Measurements from ENCODE around the gene TAF1C.

Gene TAF1C

GRCh38 chr16:84144859-84145639, 41.8 kb downstream of the TAF1C start, which contains the start of the genes DNAAF1 and HSDL1:
DNAAF1 (plus strand) TSS chr16:84145308; CDS start chr16:84145441, 133 bp downstream.
HSDL1 (minus strand) TSS chr16:84145177; CDS start chr16:84131321, 13,856 bp downstream.
- peak within 1 kb of the TSS; percentile 61 for H3K9ac ChIP-seq (ENCODE audit: low read length)
- no peaks in the 10 kb centered on the region for H3K27me3 ChIP-seq (ENCODE audit: control insufficient read depth in 1 of 2, insufficient read depth in 2 of 2, low read length in 2 of 2)
- no peaks in the 10 kb centered on the region for H3K36me3 ChIP-seq (ENCODE audit: insufficient read depth, low read length)
- peaks cover 12% of the 10 kb centered on the region for H3K4me1 ChIP-seq (ENCODE audit: insufficient read depth, low read length)
- H3K27ac ChIP-seq (ENCODE audit: low read depth, low read length), result peak within 1 kb of the TSS; percentile 80
- H3K4me3 ChIP-seq (ENCODE audit: low read depth in 1 of 2, low read length in 2 of 2), result peak within 1 kb of the TSS; percentile 65 to 76
- H3K9me3 ChIP-seq (ENCODE audit: low read length), result no peaks in the 10 kb centered on the region

GRCh38 chr16:84144209-84144858, 42.5 kb downstream of the TAF1C start:
- Histone ChIP-seq H3K4me1 (ENCODE audit: insufficient read depth, low read length) (peaks cover 12% of the 10 kb centered on the region), H3K27ac (ENCODE audit: low read depth, low read length) (peak overlapping the region; percentile 80), H3K9me3 (ENCODE audit: low read length) (no peaks in the 10 kb centered on the region), H3K27me3 (ENCODE audit: control insufficient read depth in 1 of 2, insufficient read depth in 2 of 2, low read length in 2 of 2) (no peaks in the 10 kb centered on the region), H3K36me3 (ENCODE audit: insufficient read depth, low read length) (no peaks in the 10 kb centered on the region), H3K4me3 (ENCODE audit: low read depth in 1 of 2, low read length in 2 of 2) (peak overlapping the region; percentile 65 to 76), H3K9ac (ENCODE audit: low read length) (peak overlapping the region; percentile 61)

DNA sequence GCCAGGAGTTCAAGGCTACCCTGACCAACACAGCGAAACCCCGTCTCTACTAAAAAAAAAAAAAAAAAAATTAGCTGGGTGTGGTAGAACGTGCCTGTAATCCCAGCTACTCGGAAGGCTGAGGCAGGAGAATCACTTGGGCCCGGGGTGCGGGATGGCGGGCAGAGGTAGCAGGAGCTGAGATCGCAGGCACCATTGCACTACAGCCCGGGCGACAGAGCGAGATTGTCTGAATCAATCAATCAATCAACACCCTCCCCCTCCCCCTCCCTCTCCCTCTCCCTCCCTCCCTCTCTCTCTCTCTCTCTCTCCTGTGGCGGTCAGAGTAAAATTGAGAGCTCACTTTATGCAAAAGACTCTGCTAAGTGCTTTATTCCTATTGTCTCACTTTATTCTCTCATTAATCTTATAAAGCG, 43.1 kb downstream of the TAF1C start:
- Histone ChIP-seq H3K4me1 (ENCODE audit: insufficient read depth, low read length) (peaks cover 12% of the 10 kb centered on the region), H3K27ac (ENCODE audit: low read depth, low read length) (no peak overlapping the region), H3K9me3 (ENCODE audit: low read length) (no peaks in the 10 kb centered on the region), H3K27me3 (ENCODE audit: control insufficient read depth in 1 of 2, insufficient read depth in 2 of 2, low read length in 2 of 2) (no peaks in the 10 kb centered on the region), H3K36me3 (ENCODE audit: insufficient read depth, low read length) (no peaks in the 10 kb centered on the region), H3K9ac (ENCODE audit: low read length) (peak overlapping the region; percentile 61), H3K4me3 (ENCODE audit: low read depth in 1 of 2, low read length in 2 of 2) (peak overlapping the region; percentile 65 to 76)

DNA sequence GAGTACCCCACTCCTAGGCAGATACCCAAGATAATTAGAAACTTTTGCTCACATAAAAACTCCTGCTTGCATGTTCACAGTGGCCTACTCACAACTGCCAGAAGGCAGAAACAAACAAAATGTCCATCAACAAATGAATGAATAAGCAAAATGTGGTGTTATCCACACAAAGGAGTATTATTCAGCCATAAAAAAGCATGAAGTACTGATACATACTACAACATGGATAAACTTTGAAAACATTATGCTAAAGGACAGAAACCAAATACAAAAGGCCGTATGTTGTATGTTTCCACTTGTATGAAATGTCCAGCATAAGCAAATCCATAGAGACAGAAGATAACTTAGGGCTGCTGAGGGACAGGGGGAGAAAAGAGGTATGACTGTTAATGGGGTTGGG, 43.8 kb downstream of the TAF1C start:
- Histone ChIP-seq H3K9me3 (ENCODE audit: low read length) (no peaks in the 10 kb centered on the region), H3K9ac (ENCODE audit: low read length) (no peak overlapping the region), H3K36me3 (ENCODE audit: insufficient read depth, low read length) (no peaks in the 10 kb centered on the region), H3K27ac (ENCODE audit: low read depth, low read length) (no peak overlapping the region), H3K4me1 (ENCODE audit: insufficient read depth, low read length) (peaks cover 12% of the 10 kb centered on the region), H3K27me3 (ENCODE audit: control insufficient read depth in 1 of 2, insufficient read depth in 2 of 2, low read length in 2 of 2) (no peaks in the 10 kb centered on the region), H3K4me3 (ENCODE audit: low read depth in 1 of 2, low read length in 2 of 2) (no peak overlapping the region)

DNA sequence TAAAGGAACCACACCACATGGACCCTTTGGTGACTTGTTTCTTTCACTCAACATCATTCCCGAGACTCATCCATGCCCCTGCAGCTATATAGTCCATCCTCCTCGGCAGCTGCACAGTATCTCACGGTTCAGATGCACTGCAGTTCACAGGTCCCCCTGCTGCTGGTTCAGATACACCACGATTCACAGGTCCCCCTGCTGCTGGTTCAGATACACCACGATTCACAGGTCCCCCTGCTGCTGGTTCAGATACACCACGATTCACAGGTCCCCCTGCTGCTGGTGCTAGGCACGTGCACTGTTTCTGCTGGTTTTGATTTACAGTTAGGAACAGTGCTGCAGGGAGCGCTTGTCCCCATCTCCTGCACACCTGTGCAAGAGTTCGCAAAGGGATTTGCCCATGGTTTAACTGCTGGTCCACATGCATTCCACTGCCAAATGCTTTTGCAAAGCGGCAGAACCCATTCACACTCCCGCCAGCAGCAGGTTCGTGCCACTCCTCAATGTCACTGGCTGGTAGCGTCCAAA, 45.6 kb downstream of the TAF1C start:
- no peaks in the 10 kb centered on the region for H3K9me3 ChIP-seq (ENCODE audit: low read length)
- H3K27ac ChIP-seq (ENCODE audit: low read depth, low read length), result no peak overlapping the region
- no peak overlapping the region for H3K4me3 ChIP-seq (ENCODE audit: low read depth in 1 of 2, low read length in 2 of 2)
- peaks cover 12% of the 10 kb centered on the region for H3K4me1 ChIP-seq (ENCODE audit: insufficient read depth, low read length)
- no peaks in the 10 kb centered on the region for H3K27me3 ChIP-seq (ENCODE audit: control insufficient read depth in 1 of 2, insufficient read depth in 2 of 2, low read length in 2 of 2)
- no peaks in the 10 kb centered on the region for H3K36me3 ChIP-seq (ENCODE audit: insufficient read depth, low read length)
- no peak overlapping the region for H3K9ac ChIP-seq (ENCODE audit: low read length)

GRCh38 chr16:84139628-84140258, 47.1 kb downstream of the TAF1C start:
- Histone ChIP-seq H3K9ac (ENCODE audit: low read length) (no peak overlapping the region), H3K9me3 (ENCODE audit: low read length) (no peaks in the 10 kb centered on the region), H3K4me1 (ENCODE audit: insufficient read depth, low read length) (peaks cover 12% of the 10 kb centered on the region), H3K4me3 (ENCODE audit: low read depth in 1 of 2, low read length in 2 of 2) (no peak overlapping the region), H3K27me3 (ENCODE audit: control insufficient read depth in 1 of 2, insufficient read depth in 2 of 2, low read length in 2 of 2) (no peaks in the 10 kb centered on the region), H3K27ac (ENCODE audit: low read depth, low read length) (no peak overlapping the region), H3K36me3 (ENCODE audit: insufficient read depth, low read length) (no peaks in the 10 kb centered on the region)

- no peaks in the 10 kb centered on the region for H3K27me3 ChIP-seq (ENCODE audit: control insufficient read depth in 1 of 2, insufficient read depth in 2 of 2, low read length in 2 of 2)
- no peak overlapping the region for H3K27ac ChIP-seq (ENCODE audit: low read depth, low read length)
- H3K9me3 ChIP-seq (ENCODE audit: low read length), result no peaks in the 10 kb centered on the region
- H3K9ac ChIP-seq (ENCODE audit: low read length), result no peak overlapping the region
- H3K36me3 ChIP-seq (ENCODE audit: insufficient read depth, low read length), result no peaks in the 10 kb centered on the region
- no peak overlapping the region for H3K4me3 ChIP-seq (ENCODE audit: low read depth in 1 of 2, low read length in 2 of 2)
- H3K4me1 ChIP-seq (ENCODE audit: insufficient read depth, low read length), result peaks cover 10% of the 10 kb centered on the region
Measured at GRCh38 chr16:84138824-84139627, 47.8 kb downstream of the TAF1C start.

GRCh38 chr16:84138500-84138823, 48.4 kb downstream of the TAF1C start:
- Histone ChIP-seq H3K27ac (ENCODE audit: low read depth, low read length) (no peak overlapping the region), H3K36me3 (ENCODE audit: insufficient read depth, low read length) (no peaks in the 10 kb centered on the region), H3K4me1 (ENCODE audit: insufficient read depth, low read length) (peaks cover 4% of the 10 kb centered on the region), H3K9me3 (ENCODE audit: low read length) (no peaks in the 10 kb centered on the region), H3K4me3 (ENCODE audit: low read depth in 1 of 2, low read length in 2 of 2) (no peak overlapping the region), H3K9ac (ENCODE audit: low read length) (no peak overlapping the region), H3K27me3 (ENCODE audit: control insufficient read depth in 1 of 2, insufficient read depth in 2 of 2, low read length in 2 of 2) (no peaks in the 10 kb centered on the region)

DNA sequence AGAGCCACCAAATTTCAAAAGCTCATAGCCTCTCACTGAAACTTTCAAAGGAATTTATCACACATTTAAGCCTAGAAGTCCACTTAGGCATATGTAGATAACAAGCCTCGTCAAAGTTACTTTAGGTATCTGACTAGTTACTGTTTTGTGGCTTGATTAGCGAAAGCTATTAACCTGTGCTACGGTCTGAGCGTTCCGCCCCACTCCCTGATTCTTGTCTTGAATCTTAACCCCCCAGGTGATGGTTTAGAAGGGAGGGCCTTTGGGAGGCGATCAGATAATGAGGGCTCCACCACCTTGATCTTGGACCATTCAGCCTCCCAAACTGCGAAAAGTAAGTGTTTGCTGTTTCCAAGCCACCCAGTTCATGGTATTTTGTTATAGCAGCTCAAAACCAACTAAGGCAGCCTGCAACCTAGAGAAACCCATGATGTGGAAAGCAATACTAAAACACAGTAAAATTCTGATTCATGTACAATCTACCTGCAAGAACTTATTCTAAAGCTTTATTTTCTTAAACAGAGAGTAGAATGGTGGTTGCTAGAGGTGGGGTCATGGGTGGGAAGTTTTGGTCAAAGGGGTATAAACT, 49.0 kb downstream of the TAF1C start:
- Histone ChIP-seq H3K4me1 (ENCODE audit: insufficient read depth, low read length) (no peaks in the 10 kb centered on the region), H3K9ac (ENCODE audit: low read length) (no peak overlapping the region), H3K27me3 (ENCODE audit: control insufficient read depth in 1 of 2, insufficient read depth in 2 of 2, low read length in 2 of 2) (no peaks in the 10 kb centered on the region), H3K36me3 (ENCODE audit: insufficient read depth, low read length) (no peaks in the 10 kb centered on the region), H3K4me3 (ENCODE audit: low read depth in 1 of 2, low read length in 2 of 2) (no peak overlapping the region), H3K9me3 (ENCODE audit: low read length) (no peaks in the 10 kb centered on the region), H3K27ac (ENCODE audit: low read depth, low read length) (no peak overlapping the region)

- Histone ChIP-seq H3K4me1 (ENCODE audit: insufficient read depth, low read length) (no peaks in the 10 kb centered on the region), H3K27ac (ENCODE audit: low read depth, low read length) (no peak overlapping the region), H3K27me3 (ENCODE audit: control insufficient read depth in 1 of 2, insufficient read depth in 2 of 2, low read length in 2 of 2) (no peaks in the 10 kb centered on the region), H3K36me3 (ENCODE audit: insufficient read depth, low read length) (no peaks in the 10 kb centered on the region), H3K9ac (ENCODE audit: low read length) (no peak overlapping the region), H3K9me3 (ENCODE audit: low read length) (no peaks in the 10 kb centered on the region), H3K4me3 (ENCODE audit: low read depth in 1 of 2, low read length in 2 of 2) (no peak overlapping the region)
Measured at GRCh38 chr16:84137287-84137686, 49.6 kb downstream of the TAF1C start.

Measured in muscle layer of colon (tissue), 2 donors.